IPS-15b (cell line): Measurements from ENCODE around the gene KLHL15.

Experiments used
- H3K27me3 ChIP-seq: one replicate; pipeline ENCODE4 v1.6.1; 2013; ENCODE audit warnings: low read length; ENCODE audit not compliant: control insufficient read depth, insufficient read depth
- H3K36me3 ChIP-seq: one replicate; pipeline ENCODE4 v1.6.1; 2013; ENCODE audit warnings: low read length; ENCODE audit not compliant: control insufficient read depth, insufficient read depth
- H3K4me1 ChIP-seq: one replicate; pipeline ENCODE4 v1.6.1; 2013; ENCODE audit warnings: mild to moderate bottlenecking, low read length; ENCODE audit not compliant: control insufficient read depth, insufficient read depth
- H3K4me3 ChIP-seq: one replicate; pipeline ENCODE4 v1.5.1; 2013; ENCODE audit warnings: low read depth, low read length
- H3K9ac ChIP-seq: one replicate; pipeline ENCODE4 v1.6.1; 2013; ENCODE audit warnings: low read depth, mild to moderate bottlenecking, low read length
- H3K9me3 ChIP-seq: one replicate; pipeline ENCODE4 v1.6.1; 2013; ENCODE audit warnings: mild to moderate bottlenecking, low read length; ENCODE audit not compliant: control insufficient read depth, insufficient read depth

The KLHL15 gene

GRCh38 chrX:23938690-23939089 lies 88.3 kb downstream of the KLHL15 start:
- no peak overlapping the region for H3K4me3 ChIP-seq
- H3K9ac ChIP-seq: no peak overlapping the region
- peaks cover 3% of the 10 kb centered on the region for H3K4me1 ChIP-seq
- H3K27me3 ChIP-seq: no peaks in the 10 kb centered on the region
- no peaks in the 10 kb centered on the region for H3K36me3 ChIP-seq
- no peaks in the 10 kb centered on the region for H3K9me3 ChIP-seq

GRCh38 chrX:23937100-23937499 lies 89.9 kb downstream of the KLHL15 start:
- no peaks in the 10 kb centered on the region for H3K27me3 ChIP-seq
- no peaks in the 10 kb centered on the region for H3K9me3 ChIP-seq
- H3K9ac ChIP-seq: no peak overlapping the region
- no peaks in the 10 kb centered on the region for H3K36me3 ChIP-seq
- H3K4me3 ChIP-seq: no peak overlapping the region
- H3K4me1 ChIP-seq: peaks cover 3% of the 10 kb centered on the region

- Histone ChIP-seq H3K4me1 (peaks cover 3% of the 10 kb centered on the region), H3K9me3 (no peaks in the 10 kb centered on the region), H3K27me3 (no peaks in the 10 kb centered on the region), H3K9ac (no peak overlapping the region), H3K4me3 (no peak overlapping the region), H3K36me3 (no peaks in the 10 kb centered on the region)
These were observed 90.8 kb downstream of the KLHL15 start for GRCh38 chrX:23936180-23936579.

- Histone ChIP-seq H3K9ac (no peak overlapping the region), H3K9me3 (no peaks in the 10 kb centered on the region), H3K4me1 (peaks cover 3% of the 10 kb centered on the region), H3K36me3 (no peaks in the 10 kb centered on the region), H3K27me3 (no peaks in the 10 kb centered on the region), H3K4me3 (no peak overlapping the region)
These were observed 91.9 kb downstream of the KLHL15 start for GRCh38 chrX:23935106-23935505.
